NCI-H146 (cell line): ENCODE results near the gene ABCC3.

Experiments
- DNase-seq: peaks from one replicate; lab custom pipeline; 2025; lab: John Stamatoyannopoulos, UW

The ABCC3 gene

DNA sequence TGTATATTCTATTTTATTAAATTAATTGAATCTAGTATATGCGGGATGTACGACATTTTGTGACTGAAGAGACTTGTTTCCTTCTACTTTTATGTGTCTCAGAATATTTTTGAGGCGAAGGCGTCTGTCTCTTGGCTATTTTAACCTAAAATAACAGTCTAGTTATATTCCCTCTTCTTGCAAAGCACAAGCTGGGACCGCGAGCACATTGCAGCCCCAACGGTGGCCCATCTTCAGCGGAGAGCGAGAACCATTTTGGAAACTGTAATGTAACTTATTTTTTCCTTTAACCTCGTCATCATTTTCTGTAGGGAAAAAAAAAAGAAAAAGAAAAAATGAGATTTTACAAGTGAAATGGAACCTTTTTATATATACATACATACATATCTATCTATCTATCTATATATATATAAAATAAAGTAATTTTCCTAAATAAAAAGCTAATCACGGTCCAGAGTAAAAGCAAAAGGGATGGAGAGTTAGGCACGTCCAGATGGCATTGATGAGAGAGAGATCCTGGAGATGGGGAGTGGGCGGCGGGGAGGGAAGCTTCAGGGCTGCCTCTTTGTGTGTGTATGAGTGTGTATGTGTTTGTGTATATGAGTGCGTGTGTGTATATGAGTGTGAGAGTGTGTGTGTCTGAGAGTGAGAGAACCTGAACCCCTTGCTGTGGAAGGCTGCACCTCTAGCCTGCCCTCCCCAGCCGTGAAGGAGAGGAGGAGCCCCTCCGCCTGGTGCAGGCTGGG, 7.5 kb upstream of the ABCC3 start:
- no peak for DNase-seq

DNA sequence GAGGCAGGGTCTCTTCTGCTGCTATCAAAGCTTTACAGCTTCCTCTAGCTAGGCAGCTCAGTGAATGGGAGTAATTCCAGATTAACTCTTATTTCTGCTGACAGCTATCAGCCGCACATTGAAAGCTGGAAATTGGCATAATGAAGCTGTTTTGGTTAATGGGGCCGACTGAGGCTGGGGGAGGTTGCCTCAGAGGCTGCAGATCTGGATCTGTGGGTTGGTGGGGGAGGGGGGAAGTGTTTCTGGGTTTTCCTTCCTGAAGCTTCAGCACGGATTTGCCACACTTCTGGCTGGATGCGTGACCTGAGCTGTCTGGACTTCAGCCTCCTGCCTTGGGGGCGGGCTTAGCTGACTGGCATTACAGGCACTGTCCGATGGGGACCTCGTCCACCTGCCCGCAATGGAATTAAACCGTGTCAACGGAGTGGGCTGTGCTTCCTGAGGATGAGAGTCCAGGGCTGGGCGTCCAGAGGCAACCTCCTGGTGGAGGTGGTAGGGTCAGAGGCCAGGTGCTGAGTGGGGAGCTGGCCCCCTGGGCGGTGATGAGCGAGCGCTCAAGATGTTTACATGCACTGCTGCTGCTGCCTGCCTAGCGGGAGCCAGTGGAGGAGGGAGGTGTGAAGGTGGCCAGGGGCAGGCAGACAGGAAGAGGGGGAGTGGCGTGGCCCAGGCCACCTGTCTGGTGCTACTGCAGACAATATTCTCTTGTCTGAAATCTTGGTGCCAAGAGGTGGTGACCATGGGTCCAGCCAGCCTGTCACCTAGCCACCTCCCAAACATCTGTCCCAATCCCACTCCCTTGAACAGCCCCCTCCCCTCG, 6.7 kb upstream of the ABCC3 start:
- peak; percentile 84 for DNase-seq

DNA sequence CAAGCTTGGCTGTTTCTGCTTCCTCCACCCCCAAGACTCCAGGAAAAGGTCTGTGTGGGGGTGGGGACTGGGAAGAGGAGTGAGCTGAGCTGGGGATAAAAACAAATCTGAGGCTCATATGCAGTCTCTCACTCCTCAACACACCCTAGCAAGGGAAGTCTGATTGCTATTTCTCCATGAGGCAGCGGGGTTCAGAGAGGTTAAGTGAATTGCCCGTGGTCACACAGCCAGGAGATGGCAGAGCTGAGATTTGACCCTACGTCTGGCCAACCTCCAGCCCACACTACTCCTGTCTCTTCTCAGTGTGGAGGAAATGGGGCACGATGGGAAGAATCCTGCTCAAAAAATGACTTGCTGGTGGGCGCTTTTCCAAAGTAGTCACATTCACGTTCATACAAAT, 4.8 kb upstream of the ABCC3 start:
- no peak for DNase-seq

GRCh38 chr17:50630524-50631194, 4.0 kb upstream of the ABCC3 start:
- peak; percentile 51 for DNase-seq

GRCh38 chr17:50631195-50631907, 3.3 kb upstream of the ABCC3 start:
- DNase-seq, result no peak

- no peak for DNase-seq
Observed at GRCh38 chr17:50631908-50632571, 2.6 kb upstream of the ABCC3 start.

DNA sequence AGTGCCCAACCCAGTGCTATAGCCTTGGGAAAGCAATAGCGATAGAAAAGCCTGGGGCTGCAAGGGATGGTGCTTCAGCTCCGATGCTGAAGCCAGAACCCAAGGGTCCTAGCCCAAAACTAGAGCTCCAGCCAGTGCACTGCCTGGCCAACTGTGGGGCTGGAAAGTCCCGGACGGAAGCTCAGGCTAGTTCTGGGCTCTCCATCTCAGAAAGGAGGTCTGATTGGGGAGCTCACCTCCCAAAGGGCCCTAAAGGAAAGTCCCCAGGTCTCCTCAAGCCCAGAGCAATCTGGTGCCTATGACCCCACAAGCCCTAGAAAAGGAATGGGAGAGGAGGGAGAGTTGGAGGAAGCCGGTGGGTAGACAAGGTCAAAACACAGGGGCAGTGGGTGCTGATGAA, 2.0 kb upstream of the ABCC3 start:
- no peak for DNase-seq

- no peak for DNase-seq
Observed at GRCh38 chr17:50633683-50634082, 998 bp upstream of the ABCC3 start.

- DNase-seq, result peak; percentile 21
Observed at GRCh38 chr17:50634915-50635731, 442 bp downstream of the ABCC3 start.

DNA sequence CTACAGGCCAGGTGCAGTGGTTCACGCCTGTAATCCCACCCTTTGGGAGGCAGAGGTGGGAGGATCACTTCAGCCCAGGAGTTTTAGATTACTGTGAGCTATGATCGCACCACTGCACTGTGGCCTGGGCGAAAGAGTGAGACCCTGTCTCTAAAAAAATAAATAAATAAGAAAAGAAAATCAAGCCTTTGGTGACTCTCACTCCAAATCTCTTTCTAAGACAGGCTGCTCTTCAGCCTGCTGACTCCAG, 976 bp downstream of the ABCC3 start:
- DNase-seq, result no peak

GRCh38 chr17:50635982-50636803, 1.5 kb downstream of the ABCC3 start:
- DNase-seq, result no peak

DNA sequence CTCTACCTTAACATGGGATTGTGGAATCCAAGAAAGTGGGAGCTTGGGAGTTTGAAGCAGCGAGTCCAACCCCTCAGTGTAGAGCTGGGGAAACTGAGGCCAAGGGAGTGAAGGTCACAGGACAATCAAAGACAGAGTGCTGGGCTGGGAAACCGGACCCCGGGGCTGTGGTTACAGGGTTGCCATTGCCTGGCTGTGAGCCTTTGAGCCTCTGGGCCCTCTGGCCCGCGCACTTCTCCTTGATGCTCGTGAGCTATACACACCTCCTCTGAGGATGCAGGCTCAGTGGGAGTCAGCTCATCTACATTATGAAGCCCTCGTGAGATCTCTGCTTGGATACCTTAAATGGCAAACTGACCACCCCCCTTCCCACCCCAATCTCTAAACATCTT, 2.1 kb downstream of the ABCC3 start:
- no peak for DNase-seq

GRCh38 chr17:50637829-50638605, 3.3 kb downstream of the ABCC3 start:
- peak; percentile 13 for DNase-seq

DNA sequence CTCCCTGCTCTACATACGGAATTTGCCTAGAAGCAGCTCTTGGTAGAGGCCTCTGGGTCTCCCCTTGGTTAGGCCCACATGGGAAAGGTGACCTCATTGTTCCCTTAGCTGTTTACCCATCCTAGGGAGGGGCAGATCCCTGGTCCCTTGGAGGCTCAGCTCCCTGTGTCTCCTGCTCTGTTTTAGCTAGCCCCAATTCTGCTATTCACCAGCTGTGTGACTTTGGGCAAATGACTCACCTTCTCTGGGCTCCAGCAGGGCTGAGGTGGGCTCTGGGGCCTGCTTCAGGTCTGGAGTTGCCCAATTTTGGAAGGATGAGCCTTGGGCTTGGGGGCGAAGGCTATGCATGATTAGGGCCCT, 3.9 kb downstream of the ABCC3 start:
- DNase-seq, result no peak

DNA sequence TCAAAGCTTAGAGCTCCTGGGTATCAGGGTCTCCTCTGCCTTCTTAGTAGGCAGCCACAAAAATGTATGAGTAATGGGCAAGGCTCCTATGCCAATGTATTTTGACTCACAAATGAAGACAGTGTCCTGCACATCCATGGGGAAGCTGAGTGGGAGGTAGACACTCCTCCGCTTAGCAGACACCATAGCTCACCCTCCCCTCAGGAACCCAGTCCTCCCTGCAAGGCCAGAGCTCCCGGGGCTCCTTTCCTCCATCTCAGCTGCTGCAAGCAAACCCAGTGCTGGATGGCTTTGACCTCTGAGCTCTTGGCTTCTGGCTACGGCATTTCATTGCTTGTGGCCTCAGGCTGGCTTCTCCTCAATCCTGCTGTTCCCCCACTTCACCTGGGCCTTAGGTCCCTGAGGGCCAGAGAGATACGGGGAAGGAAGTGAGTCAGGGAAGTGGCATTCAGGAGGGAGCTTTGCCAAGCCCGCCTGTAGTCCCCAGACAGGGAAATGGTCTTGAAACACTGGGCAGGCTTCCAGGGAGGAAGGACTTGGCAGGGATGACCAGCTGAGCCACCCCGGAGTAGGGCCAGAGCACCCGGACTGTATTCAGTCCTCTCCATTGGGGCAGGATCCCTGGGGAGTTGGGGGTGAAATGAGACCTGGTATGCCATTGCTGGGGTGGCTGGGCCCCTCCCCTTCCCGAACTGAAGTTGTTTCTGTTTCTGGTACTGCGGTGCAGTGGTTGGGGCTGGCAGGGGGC, 4.5 kb downstream of the ABCC3 start:
- DNase-seq, result no peak

DNA sequence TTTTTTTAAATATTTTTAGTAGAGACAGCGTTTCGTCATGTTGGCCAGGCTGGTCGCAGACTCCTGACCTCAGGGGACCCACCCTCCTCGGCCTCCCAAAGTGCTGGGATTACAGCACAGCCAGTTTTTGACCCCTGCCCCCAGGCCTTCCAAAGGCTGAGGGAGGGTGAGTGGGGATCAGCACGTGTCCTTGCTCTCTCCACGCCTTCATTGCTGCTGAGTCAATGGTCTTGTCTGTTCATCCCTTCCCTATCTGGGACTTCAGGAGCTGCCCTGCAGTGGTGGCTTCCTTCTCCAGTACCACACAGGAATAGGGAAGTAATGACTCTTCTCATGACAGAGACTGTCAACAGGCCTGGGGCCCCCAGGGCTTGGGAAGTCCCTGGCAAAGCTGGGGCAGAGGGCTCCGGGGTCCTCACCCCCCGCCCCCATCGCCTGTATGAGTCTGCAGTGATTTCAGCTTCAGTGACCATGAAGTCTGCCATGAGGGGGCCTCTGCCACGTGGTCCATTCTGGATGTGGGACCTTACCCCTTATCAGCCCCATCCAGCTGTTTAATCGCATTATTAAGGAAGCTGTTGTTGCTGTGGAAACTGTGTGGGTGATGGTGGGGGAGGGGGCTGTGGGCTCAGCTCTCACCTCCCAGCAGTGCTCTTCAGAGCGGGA, 6.1 kb downstream of the ABCC3 start:
- DNase-seq, result no peak

GRCh38 chr17:50641357-50641756, 6.7 kb downstream of the ABCC3 start:
- DNase-seq, result no peak

DNA sequence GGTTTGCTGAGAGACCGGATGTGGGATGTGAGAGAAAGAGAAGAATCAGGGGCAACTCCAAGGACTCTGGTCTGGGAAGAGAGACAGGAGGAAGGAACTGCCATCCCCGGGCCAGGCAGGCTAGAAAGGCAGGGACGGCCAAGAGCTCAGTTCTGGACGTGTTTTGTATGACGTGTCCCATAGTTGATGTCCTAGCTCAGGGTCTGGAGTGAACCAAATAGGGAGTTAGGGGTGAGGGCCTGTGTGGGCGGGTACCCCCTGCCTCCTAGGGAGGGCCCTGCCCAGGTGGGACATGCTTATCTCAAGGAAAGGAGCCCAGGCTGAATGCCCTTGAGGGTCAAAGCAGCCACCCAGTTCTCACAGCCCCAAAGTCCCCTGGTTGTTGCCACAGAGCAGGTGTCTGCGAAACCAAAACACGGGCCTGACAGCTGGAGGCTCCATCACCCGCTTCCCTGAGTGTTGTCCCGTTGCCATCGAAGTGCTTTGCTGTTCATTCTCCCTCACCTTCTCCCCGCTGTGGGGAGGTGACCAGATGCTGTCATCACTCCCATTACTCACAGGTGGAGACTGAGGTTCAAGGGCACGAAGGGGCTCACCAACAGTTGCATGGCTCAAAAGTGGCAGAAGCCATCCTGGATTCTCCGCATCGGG, 7.5 kb downstream of the ABCC3 start:
- DNase-seq, result no peak
